Activated CD4-positive, alpha-beta T cell treated with anti-CD3 and anti-CD28 coated beads, Interleukin-2, amount 50 U/mL, for 4 hours (primary cell): ENCODE measurements around the gene F2RL1.
"Not testable (repeated sequence)": the region's sequence is repeated elsewhere in the genome, so short reads cannot be mapped to it uniquely, and the experiment has no call there.

ENCODE experiments used
- DNase-seq, 2 experiments: peaks; one replicate each; pipeline ENCODE4 v3.0.0-alpha.2; 2020

Gene F2RL1

GRCh38 chr5:76851728-76852369 is 33.0 kb downstream of the F2RL1 start:
- DNase-seq = no peak

GRCh38 chr5:76852772-76853171 is 33.9 kb downstream of the F2RL1 start:
- no peak for DNase-seq

DNA sequence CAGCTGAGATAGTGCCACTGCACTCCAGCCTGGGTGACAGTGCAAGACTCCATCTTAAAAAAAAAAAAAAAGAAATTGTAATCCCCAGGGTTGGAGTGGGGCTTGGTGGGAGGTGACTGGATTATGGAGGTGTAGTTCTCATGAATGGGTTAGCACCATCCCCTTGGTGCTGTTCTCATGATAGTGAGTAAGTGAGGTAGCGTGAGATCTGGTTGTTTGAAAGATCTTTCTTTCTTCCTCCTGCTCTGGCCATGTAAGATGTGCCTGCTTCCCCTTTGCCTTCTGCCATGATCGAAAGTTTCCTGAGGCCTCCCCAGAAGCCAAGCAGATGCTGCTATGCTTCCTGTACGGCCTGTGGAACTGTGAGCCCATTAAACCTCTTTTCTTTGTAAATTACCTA is 34.9 kb downstream of the F2RL1 start:
- not testable (repeated sequence) for DNase-seq

DNA sequence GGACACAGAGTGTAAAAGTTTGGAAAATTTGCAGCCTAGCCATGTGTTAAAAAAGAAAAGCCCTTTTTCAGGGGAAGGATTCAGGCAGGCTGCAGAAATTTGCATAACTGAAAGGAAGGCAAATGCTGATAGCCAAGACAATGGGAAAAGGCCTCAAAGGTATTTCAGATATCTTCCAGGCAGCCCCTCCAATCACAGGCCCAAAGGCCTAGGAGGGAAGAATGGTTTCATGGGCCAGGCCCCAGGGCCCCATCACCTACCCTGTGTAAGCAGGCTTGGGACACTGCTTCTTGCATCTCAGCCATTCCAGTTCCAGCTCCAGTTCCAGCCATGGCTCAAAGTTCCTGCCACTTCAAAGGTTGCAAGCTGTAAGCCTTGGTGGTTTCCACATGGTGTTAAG is 35.8 kb downstream of the F2RL1 start:
- DNase-seq = no peak

GRCh38 chr5:76855501-76855900 is 36.7 kb downstream of the F2RL1 start:
- DNase-seq = not testable (repeated sequence)

DNA sequence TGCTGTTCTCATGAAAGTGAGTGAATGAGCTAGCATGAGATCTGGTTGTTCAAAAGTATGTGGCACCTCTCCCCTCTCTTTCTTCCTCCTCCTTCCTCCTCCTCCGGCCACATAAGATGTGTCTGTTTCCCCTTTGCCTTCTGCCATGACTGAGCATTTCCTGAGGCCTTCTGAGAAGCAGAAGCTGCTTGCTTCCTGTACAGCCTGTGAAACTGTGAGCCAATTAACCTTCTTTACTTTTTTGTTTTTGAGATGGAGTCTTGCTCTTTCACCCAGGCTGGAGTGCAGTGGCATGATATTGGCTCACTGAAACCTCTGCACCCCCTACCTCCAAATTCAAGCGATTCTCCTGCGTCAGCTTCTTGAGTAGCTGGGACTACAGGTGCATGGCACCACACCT is 37.1 kb downstream of the F2RL1 start:
- peak; percentile 18 to 19 for DNase-seq

- not testable (repeated sequence) for DNase-seq
These were observed 38.0 kb downstream of the F2RL1 start for GRCh38 chr5:76856800-76857199.

GRCh38 chr5:76859591-76860247 is 40.9 kb downstream of the F2RL1 start:
- no peak for DNase-seq

DNA sequence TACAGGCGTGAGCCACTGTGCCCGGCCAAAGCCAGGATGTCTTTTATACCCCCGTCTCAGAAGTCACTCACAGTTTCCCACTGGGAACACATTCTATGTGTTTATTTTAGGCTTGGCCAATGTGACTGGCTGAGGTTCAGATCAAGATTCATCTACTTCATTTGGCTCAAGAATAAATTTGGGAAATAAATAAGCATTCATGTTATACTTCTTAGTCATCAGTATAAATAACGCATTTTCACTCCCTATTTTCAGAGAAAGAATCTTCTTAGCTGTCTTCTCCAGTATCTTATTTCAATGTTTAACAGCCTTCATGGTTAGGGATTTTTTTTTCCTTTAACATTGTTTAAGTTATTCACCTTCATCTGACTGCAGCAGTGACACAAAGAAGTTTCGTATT is 42.8 kb downstream of the F2RL1 start:
- DNase-seq = no peak

GRCh38 chr5:76863001-76863400 is 44.2 kb downstream of the F2RL1 start:
- DNase-seq = no peak

DNA sequence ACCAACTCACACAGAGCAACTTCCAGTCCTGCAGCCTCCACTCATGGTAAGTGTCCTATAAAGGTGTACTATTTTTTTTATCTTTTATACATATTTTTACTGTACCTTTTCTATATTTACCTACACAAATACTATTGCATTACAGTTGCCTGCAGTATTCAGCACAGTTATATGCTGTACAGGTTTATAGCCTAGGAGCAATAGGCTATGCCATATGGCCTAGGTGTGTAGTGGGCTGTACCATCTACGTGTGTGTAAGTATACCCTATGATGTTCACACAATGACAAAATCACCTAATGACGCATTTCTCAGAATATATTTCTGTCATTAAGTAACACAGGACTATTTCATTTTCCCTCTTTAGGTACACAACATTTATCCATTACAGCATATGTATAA is 47.7 kb downstream of the F2RL1 start:
- no peak for DNase-seq

DNA sequence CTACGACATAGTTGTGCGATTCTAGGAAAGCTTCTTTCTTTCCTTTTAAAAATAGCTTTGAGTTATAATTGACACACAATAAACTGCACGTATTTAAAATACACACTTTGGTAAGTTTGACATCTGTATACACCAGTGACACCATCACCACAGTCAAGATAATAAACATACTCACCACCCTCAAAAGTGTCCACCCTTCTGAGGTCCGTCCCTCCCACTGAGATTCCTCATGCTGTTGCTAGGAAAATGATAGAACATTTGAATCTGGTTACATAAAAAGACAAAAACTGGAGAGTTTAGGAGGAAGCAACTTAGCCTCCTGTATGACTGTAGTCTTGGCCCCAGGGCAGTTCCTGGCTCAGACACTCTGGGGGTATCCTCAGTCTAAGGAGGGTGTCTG is 48.2 kb downstream of the F2RL1 start:
- DNase-seq = no peak

- DNase-seq = peak; percentile 47 to 53
These were observed 49.2 kb downstream of the F2RL1 start for GRCh38 chr5:76867827-76868693.

DNA sequence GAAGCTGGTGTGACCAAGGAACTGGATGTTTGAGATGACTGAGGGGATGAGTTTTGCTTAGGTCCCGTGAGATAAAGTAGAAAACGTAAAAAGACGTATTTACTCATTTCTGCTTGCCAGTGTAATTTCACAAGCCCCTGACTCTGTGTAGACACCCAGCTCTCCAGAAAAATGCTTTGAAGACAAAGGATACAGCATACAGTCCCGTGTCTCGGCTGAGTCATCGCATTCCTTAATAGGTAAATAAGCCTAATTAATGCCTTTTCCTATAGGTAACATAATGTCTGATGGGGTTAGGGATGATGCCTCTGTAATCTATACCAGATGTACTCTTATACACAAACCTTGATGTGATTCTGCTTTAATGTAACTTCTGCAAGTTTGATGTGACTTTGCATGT is 51.2 kb downstream of the F2RL1 start:
- no peak for DNase-seq

DNA sequence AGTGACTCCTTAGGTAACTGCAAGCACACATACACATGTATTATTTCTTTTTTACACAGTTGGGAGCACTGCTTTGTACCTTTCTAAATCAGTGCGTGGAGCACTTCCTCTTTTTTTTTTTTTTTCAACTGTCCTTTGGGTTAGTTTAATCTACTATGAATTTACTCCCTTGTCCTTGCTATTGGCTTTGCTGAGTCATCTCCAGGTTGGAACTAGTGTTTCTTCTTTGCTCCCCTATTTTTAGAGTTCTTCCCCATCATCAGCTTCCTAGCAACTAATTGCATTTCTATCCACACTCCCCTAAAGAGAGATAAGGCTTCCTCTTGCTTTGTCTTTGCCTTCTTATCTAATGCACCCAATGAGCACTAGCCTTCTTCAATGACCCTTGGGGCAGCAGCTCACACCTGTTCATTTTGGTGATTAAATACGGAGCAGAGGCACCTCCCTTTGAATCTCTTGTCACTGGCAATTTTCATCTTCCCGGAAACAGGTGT is 55.3 kb downstream of the F2RL1 start:
- no peak for DNase-seq
